ENCODE measurements around the gene NCOA7. TPM values are rescaled to one million over a fixed set of nuclear protein-coding genes. Genes with fewer than 3 reads are reported as not detected.

The NCOA7 gene
- total and polyA plus RNA-seq, 12 donors: 4.2 to 21.3 (median 10.3) TPM

GRCh38 chr6:125961117-125961516 lies 170.4 kb downstream of the NCOA7 start:
- Histone ChIP-seq H3K27me3 (no peaks in the 10 kb centered on the region), H3K9me3 (no peaks in the 10 kb centered on the region), H3K27ac (no peak overlapping the region), H3K4me3 (no peak overlapping the region), H3K36me3 (peaks cover 0 to 8% (median 0%) of the 10 kb centered on the region in 9 donors), H3K4me1 (peaks cover 0 to 26% (median 24%) of the 10 kb centered on the region in 9 donors)
- ATAC-seq (no peak), DNase-seq (no peak)
- intact Hi-C loops (cut with DNase I): loop anchor here in 2 of 10 donors (5.0 kb wide), 1 partner anchor 174 kb away; no protein-coding TSS in a partner anchor
- TF ChIP-seq, protein P1, sequence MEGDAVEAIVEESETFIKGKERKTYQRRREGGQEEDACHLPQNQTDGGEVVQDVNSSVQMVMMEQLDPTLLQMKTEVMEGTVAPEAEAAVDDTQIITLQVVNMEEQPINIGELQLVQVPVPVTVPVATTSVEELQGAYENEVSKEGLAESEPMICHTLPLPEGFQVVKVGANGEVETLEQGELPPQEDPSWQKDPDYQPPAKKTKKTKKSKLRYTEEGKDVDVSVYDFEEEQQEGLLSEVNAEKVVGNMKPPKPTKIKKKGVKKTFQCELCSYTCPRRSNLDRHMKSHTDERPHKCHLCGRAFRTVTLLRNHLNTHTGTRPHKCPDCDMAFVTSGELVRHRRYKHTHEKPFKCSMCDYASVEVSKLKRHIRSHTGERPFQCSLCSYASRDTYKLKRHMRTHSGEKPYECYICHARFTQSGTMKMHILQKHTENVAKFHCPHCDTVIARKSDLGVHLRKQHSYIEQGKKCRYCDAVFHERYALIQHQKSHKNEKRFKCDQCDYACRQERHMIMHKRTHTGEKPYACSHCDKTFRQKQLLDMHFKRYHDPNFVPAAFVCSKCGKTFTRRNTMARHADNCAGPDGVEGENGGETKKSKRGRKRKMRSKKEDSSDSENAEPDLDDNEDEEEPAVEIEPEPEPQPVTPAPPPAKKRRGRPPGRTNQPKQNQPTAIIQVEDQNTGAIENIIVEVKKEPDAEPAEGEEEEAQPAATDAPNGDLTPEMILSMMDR (IDR thresholded peaks at IDR 0.05): no peak
- WGBS, 2 donors: 93 to 94% methylated on average over 3 of the region's 3 CpGs

DNA sequence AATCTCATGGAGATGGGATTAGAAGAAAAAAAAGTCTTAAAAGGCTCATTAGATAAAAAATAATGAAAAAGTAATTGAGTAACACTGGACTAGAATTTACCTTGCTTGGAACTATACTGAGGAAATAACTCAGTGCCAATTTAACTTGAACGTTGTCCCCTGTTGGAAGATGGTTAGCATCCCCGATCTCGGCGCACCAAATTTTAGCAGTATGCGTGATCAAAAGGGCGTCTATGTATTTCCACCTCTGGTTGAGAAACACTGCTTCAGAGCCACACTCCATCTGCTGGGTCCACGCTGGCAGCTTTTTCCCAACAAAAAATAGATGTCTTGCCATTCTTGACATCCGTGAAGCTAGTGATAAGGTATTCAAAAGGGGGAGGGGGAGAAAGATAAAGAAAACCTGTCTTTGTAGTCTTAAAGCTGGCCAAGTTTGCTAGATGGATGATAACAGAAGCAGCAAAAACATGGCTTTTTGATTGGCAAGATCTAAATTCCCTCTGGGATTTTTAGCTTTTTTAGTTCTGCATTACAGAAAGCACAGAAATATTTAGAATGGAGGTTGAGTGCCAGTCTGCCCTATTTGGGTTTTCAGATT lies 172.2 kb downstream of the NCOA7 start:
- Histone ChIP-seq H3K27me3 (no peaks in the 10 kb centered on the region), H3K9me3 (no peaks in the 10 kb centered on the region), H3K4me1 (peaks cover 0 to 19% (median 14%) of the 10 kb centered on the region in 9 donors), H3K27ac (no peak overlapping the region), H3K4me3 (no peak overlapping the region), H3K36me3 (peaks cover 0 to 21% (median 0%) of the 10 kb centered on the region in 9 donors)
- intact Hi-C loops (cut with DNase I): loop anchor here in 2 of 10 donors (5.0 kb wide), 1 partner anchor 176 kb away; no protein-coding TSS in a partner anchor
- no peak for ATAC-seq
- no peak for DNase-seq
- TF ChIP-seq, protein P1 (IDR thresholded peaks at IDR 0.05): no peak
- 80 to 81% methylated on average over 8 of the region's 8 CpGs for WGBS, 2 donors

DNA sequence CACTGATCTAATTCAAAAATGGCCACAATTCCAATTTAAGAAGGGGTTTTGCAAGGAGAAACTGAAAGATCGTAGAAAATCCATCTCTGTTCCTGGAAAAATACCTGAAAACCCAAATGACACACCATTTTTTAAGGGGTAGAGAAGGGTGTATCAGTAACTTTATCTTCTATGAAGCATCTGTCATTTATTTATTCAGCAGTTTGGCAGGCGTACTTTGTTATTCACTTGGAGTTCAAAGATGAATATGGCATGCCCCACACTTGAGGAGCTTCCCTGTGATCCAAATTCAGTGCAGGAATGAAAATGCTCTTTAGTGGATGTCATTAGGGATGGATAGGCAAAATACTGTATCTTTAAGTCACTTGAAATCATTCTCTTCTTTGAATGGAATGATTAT lies 173.1 kb downstream of the NCOA7 start:
- Histone ChIP-seq H3K27ac (no peak overlapping the region), H3K36me3 (peaks cover 0 to 30% (median 7%) of the 10 kb centered on the region in 9 donors), H3K9me3 (no peaks in the 10 kb centered on the region), H3K4me3 (no peak overlapping the region), H3K27me3 (no peaks in the 10 kb centered on the region), H3K4me1 (peaks cover 0 to 10% (median 6%) of the 10 kb centered on the region in 9 donors)
- intact Hi-C loops (cut with DNase I): loop anchor here in 2 of 10 donors (5.0 kb wide), 1 partner anchor 177 kb away; no protein-coding TSS in a partner anchor
- no peak for ATAC-seq
- WGBS, 2 donors: 81 to 84% methylated on average over 2 of the region's 2 CpGs
- no peak for DNase-seq
- TF ChIP-seq, protein P1 (IDR thresholded peaks at IDR 0.05): no peak

DNA sequence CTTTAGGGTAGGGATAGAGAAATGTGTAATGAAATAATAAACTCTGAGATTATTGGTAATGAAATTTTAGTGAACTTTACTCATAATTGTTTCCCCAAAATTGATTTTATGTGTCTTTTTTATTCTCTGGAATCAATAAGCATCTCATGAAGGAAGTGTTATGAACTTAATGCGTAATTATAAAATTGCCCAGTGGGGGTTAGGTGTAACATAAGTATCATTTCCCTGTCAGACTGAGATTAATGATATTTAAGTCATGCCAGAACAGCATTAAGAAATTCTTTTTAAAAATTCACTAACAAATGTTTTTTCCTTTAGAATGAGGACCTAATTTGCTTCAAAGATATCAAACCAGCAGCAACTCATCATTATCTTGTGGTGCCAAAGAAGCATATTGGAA lies 175.8 kb downstream of the NCOA7 start:
- TF ChIP-seq, protein P1 (IDR thresholded peaks at IDR 0.05): no peak
- ATAC-seq (no peak), DNase-seq (no peak)
- Histone ChIP-seq H3K36me3 (peaks cover 0 to 35% (median 7%) of the 10 kb centered on the region in 9 donors), H3K4me3 (no peak overlapping the region), H3K9me3 (no peaks in the 10 kb centered on the region), H3K4me1 (peaks cover 0 to 4% (median 0%) of the 10 kb centered on the region in 9 donors), H3K27me3 (no peaks in the 10 kb centered on the region), H3K27ac (no peak overlapping the region)
- WGBS, 2 donors: 99 to 100% methylated on average over 1 of the region's 1 CpG
- intact Hi-C loops (cut with DNase I): loop anchor here in 3 of 10 donors (5.0 kb wide), 3 partner anchors 109 to 659 kb away; no protein-coding TSS in a partner anchor
